WTC11 (cell line): ENCODE data around the gene HP1BP3. TPM values are rescaled to one million over a fixed set of nuclear protein-coding genes. Genes with fewer than 3 reads are reported as not detected.

Source experiments
- total RNA-seq: library from RNA; stranded (reverse); gene quantifications from 3 replicates; pipeline ENCODE4 v1.2.3, GENCODE V29; 2021

HP1BP3 gene
- total RNA-seq, 1 experiment from 2014 or later, result 121 TPM

Other genes starting within 250 kb of the HP1BP3 start
- 2.9 to 3.1 TPM (median 3.1 TPM) in 3 replicates for gene FAM43B, start 234.7 kb downstream of the HP1BP3 start, total RNA-seq
- 7.3 to 12.5 TPM (median 7.5 TPM) in 3 replicates for gene CDA, start 198.2 kb downstream of the HP1BP3 start, total RNA-seq
- 34.7 to 47.7 TPM (median 35.1 TPM) in 3 replicates for gene PINK1, start 153.8 kb downstream of the HP1BP3 start, total RNA-seq
- gene DDOST, start 125.9 kb downstream of the HP1BP3 start, total RNA-seq, result 299 to 306 TPM (median 300 TPM) in 3 replicates
- gene KIF17, start 69.3 kb downstream of the HP1BP3 start, total RNA-seq, result 8.1 to 16.1 TPM (median 14.3 TPM) in 3 replicates
- gene SH2D5, start 54.6 kb downstream of the HP1BP3 start, total RNA-seq, result 13.4 to 17.8 TPM (median 13.8 TPM) in 3 replicates